DOHH2 (cell line): ENCODE data around the gene USP10.

Source experiments
- CTCF ChIP-seq: fragments of 200-600 bp; sonication (generic); IDR thresholded peaks from one replicate; pipeline ENCODE4 v1.5.1; 2014; ENCODE audit warnings: antibody characterized with exemption, mild to moderate bottlenecking, low read depth, low read length; ENCODE audit not compliant: poor library complexity, severe bottlenecking
- EZH2phosphoT487 ChIP-seq: fragments of 200-600 bp; sonication (generic); IDR thresholded peaks from 2 replicates; pipeline ENCODE4 v1.6.1; 2017; ENCODE audit warnings: borderline replicate concordance, mild to moderate bottlenecking, antibody characterized with exemption, low read length, moderate library complexity, mixed read lengths

- TF ChIP-seq CTCF (no peak), EZH2phosphoT487 (no peak)
These were observed 59.3 kb downstream of the USP10 start for GRCh38 chr16:84759061-84759460.
